ENCODE measurements around the gene PRF1.

- TF ChIP-seq CTCF (IDR thresholded peaks at IDR 0.05): no peak
- TF ChIP-seq POLR2A (IDR thresholded peaks at IDR 0.05): no peak
- TF ChIP-seq POLR2AphosphoS5 (IDR thresholded peaks at IDR 0.05): no peak
- no peak for TF ChIP-seq EP300 (IDR thresholded peaks at IDR 0.05)
Measured at GRCh38 chr10:70604106-70604505, 1.6 kb upstream of the PRF1 start.
